Amniotic stem cell (primary cell): Measurements from ENCODE around the gene TRIM38.

Experiments used
- DNase-seq: peaks from one replicate; lab custom pipeline; 2025; lab: John Stamatoyannopoulos, UW

The TRIM38 gene

GRCh38 chr6:26026833-26027490, 64.4 kb downstream of the TRIM38 start:
- DNase-seq: peak; percentile 33

GRCh38 chr6:26027491-26028211, 65.0 kb downstream of the TRIM38 start:
- no peak for DNase-seq

- DNase-seq: no peak
Measured at GRCh38 chr6:26028212-26028745, 65.7 kb downstream of the TRIM38 start.

GRCh38 chr6:26028746-26029569, 66.4 kb downstream of the TRIM38 start:
- no peak for DNase-seq

- DNase-seq: no peak
Measured at GRCh38 chr6:26029570-26029856, 66.9 kb downstream of the TRIM38 start.

- no peak for DNase-seq
Measured at GRCh38 chr6:26029857-26030653, 67.5 kb downstream of the TRIM38 start.

GRCh38 chr6:26030716-26031115, 68.1 kb downstream of the TRIM38 start:
- no peak for DNase-seq

GRCh38 chr6:26031151-26031594, 68.6 kb downstream of the TRIM38 start:
- DNase-seq: no peak

GRCh38 chr6:26031595-26032339, 69.2 kb downstream of the TRIM38 start:
- peak; percentile 95 for DNase-seq

GRCh38 chr6:26032340-26033084, 69.9 kb downstream of the TRIM38 start:
- no peak for DNase-seq

GRCh38 chr6:26033085-26033940, 70.7 kb downstream of the TRIM38 start:
- peak; percentile 82 for DNase-seq

- DNase-seq: no peak
Measured at GRCh38 chr6:26033941-26034354, 71.3 kb downstream of the TRIM38 start.

- no peak for DNase-seq
Measured at GRCh38 chr6:26034905-26035304, 72.3 kb downstream of the TRIM38 start.
